VCaP (cell line): ENCODE data around the gene NCAPD2.
A peak's percentile ranks its signal among the peaks of the same experiment; 100 is the strongest.

Experiments
- H3K27ac ChIP-seq: fragments of 450-650 bp; 2 replicates; pipeline ENCODE4 v1.5.1; 2017
- CTCF ChIP-seq: fragments of 450-650 bp; conservative IDR thresholded peaks from 2 replicates; pipeline ENCODE4 v1.5.1; 2017; ENCODE audit warnings: mild to moderate bottlenecking, moderate library complexity

NCAPD2 gene

GRCh38 chr12:6532051-6532926 is 38.4 kb downstream of the NCAPD2 start:
- no peak for TF ChIP-seq CTCF
- H3K27ac ChIP-seq: peak overlapping the region; percentile 98

GRCh38 chr12:6532927-6533652 is 39.2 kb downstream of the NCAPD2 start:
- no peak for TF ChIP-seq CTCF

GRCh38 chr12:6533653-6533922 is 39.7 kb downstream of the NCAPD2 start:
- peak overlapping the region; percentile 98 for H3K27ac ChIP-seq
- TF ChIP-seq CTCF: no peak

More at GRCh38 chr12:6532927-6533652, 39.2 kb downstream of the NCAPD2 start:
- peak overlapping the region; percentile 98 for H3K27ac ChIP-seq

GRCh38 chr12:6533923-6534694 is 40.2 kb downstream of the NCAPD2 start, which contains the start of gene GAPDH:
Gene GAPDH, plus strand, starts transcription at chr12:6534517. Its CDS starts 316 bp downstream, at chr12:6534833.
- TF ChIP-seq CTCF: no peak
- peak within 1 kb of the TSS; percentile 98 for H3K27ac ChIP-seq

GRCh38 chr12:6534695-6534944 is 40.7 kb downstream of the NCAPD2 start:
- TF ChIP-seq CTCF: no peak
- peak overlapping the region; percentile 98 for H3K27ac ChIP-seq

- H3K27ac ChIP-seq: peak overlapping the region; percentile 98
- TF ChIP-seq CTCF: no peak
These were observed 41.2 kb downstream of the NCAPD2 start for GRCh38 chr12:6534945-6535696.

GRCh38 chr12:6535697-6535946 is 41.7 kb downstream of the NCAPD2 start:
- TF ChIP-seq CTCF: no peak
- H3K27ac ChIP-seq: peak overlapping the region; percentile 98
